HG02885 (cell line): Measurements from ENCODE around the gene ZNF821.
"Not testable (repeated sequence)": the region's sequence is repeated elsewhere in the genome, so short reads cannot be mapped to it uniquely, and the experiment has no call there.

Experiments
- ATAC-seq: cut with Tn5 transposase; IDR thresholded peaks from one replicate; pipeline ENCODE4 v1.9.1; 2021; ENCODE audit warnings: mild to moderate bottlenecking; ENCODE audit not compliant: unreplicated experiment, poor library complexity

The ZNF821 gene

DNA sequence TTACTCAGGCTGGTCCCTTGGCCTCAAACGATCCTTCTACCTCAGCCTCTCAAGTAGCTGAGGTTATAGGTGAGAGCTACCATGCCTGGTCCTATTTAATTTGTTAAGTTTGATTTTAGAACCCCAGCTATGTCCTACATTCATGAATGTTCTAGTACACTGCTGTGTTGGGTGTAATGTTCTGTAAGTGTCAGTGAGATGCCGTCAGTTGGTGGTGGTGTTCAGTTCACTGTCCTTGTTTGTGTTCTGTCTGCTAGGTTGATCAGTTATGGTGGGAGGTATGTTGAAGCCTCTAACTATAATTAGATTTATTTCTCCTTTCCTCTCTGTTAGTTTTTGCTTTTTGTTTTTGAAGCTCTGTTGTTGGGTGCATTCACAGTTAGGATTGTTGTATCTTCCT lies 19.6 kb upstream of the ZNF821 start:
- ATAC-seq: no peak

DNA sequence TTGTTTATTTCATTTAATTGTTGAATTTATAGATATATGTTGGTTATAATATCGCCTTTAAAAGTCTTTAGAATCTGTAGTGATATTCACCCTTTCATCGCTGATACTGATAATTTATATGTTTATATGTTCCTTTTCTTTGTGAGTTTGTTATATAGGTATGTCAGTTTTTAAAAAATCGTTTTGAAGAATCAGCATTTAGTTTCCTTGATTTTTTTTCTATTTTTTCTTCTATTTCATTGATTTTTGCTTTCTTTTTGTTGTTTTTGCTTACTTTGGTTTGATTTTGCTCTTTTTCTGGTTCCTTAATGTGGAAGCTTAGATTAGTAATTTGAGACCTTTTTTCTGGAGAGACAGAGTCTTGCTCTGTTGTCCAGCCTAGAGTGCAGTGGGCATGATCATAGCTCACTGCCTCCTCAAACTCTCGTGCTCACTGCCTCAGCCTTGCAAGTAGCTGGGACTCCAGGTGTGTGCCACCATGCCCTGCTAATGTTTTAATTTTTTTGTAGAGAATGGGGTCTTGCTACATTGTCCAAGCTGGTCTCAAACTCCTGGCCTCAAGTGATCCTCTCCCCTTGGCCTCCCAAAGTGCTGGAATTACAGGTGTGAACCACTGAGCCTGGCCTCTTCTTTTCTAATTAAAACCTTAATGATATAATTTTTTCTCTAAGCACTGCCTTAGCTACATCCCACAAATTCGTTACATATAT lies 18.8 kb upstream of the ZNF821 start:
- no peak for ATAC-seq

DNA sequence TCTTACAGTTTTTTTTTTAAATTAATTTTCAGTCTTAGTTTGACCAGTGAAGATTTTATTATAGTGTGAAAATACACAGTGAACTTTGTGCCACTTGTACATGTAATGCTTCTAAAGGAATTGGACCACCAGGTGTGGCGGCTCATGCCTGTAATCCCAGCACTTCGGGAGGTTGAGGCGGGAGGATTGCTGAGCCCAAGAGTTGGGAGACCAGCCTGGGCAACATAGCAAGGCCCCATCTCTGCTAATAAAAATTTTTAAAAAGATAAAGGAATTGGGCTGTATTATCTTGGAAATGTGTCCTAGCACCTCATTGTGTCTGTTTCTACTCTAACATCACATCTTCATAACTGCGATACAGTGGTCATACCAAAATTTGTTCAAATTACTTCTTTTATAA lies 15.2 kb upstream of the ZNF821 start:
- no peak for ATAC-seq

DNA sequence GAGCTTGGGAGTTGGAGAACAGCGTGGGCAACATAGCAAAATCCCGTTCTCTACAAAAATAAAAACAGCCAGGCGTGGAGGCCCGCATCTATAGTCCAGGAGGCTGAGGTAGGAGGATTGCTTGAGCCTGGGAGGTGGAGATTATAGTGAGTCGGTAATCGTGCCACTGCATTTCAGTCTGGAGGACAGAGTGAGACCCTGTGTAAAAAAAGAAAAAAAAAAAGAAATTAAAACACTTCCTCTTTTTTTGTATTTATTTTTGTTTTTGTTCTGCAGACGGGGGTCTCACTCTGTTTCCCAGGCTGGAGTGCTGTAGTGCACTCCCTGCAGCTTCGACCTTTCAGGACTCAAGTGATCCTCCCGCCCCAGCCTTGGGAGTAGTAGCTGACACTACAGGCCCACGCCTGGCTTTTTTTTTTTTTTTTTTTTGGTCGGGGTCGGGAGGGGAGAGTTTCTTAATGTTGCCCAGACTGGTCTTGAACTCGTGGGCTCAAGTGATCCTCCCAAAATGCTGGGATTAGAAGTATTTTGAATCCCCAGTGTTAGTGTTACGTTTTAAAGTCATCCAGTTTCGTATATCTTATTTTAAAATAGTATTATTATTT lies 12.9 kb upstream of the ZNF821 start:
- no peak for ATAC-seq

DNA sequence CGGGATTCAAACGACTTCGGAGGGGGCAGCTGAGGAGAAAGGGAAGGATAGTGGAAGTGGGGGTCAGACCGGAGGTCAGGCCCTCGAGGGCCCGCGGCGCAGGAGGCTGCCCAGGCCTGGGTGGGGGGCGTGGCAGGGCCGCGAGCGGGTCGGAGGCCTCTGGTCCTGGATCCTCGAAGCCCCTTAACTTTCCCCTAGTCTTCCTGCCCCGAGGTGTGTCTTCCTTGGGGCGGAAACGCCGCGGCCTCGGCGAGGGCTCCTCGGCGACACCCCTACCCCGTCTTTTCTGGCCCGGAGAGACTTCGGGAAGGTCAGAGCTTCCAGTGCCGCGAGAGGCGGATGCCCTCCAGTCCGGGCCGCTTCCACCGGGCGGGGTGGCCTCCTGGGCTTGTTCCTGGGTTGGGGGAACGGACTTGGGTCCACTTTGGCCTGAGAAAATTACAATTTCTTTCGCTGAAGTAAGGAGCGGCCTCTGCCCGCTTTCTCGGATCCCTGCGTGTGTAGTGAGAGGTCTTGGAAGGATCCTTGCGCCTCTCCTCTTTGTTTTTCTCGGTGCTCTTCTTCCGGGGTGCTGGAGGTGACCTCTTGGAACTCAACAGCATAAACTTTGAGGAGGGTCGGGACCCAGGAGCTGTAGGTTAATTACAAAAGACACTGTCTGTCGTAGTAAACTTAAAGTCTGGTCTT lies 11.8 kb upstream of the ZNF821 start:
- peak; percentile 34 for ATAC-seq

DNA sequence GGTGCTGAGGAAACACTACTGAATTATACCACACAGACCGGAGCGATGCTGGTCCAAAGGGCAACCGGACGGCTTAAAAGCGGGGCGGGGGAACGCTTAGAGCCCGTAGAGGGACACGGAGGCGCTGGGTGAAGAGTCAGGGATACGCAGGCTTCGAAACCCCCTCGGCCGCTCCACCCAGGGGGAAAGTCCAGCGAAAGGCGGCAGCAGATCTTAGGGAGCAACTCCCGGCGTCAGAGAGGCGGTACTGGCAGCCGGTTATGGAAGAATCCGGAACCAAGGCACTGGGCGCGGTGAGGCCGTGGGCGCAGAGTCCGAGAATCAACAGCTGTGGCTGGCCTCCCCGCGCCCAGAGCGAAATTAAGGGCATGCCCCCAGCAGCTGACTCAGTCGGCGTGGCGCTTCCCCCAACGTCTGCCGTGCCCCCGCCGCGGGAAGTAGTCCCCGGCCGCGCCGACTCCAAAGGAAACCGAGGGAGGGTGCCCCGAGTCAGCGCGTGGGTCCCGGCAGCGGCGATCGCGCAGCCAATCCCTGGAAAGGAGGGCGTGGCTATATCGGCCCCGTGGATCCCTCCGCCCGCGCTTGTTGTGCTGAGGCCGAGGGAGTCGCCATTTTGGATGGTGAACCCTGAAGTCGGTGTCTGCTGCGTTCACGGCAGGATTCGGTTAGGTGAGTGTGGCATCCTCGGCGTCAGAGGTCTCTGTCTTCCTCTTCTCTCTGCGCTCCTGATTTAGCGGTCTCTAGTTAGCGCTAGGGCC lies 11.1 kb upstream of the ZNF821 start, which contains the start of gene IST1:
TSS of gene IST1 (plus strand) at position 611 of the 758 bp plus-strand sequence. CDS start 20,110 bp downstream, outside the sequence.
- ATAC-seq: peak; percentile 83

DNA sequence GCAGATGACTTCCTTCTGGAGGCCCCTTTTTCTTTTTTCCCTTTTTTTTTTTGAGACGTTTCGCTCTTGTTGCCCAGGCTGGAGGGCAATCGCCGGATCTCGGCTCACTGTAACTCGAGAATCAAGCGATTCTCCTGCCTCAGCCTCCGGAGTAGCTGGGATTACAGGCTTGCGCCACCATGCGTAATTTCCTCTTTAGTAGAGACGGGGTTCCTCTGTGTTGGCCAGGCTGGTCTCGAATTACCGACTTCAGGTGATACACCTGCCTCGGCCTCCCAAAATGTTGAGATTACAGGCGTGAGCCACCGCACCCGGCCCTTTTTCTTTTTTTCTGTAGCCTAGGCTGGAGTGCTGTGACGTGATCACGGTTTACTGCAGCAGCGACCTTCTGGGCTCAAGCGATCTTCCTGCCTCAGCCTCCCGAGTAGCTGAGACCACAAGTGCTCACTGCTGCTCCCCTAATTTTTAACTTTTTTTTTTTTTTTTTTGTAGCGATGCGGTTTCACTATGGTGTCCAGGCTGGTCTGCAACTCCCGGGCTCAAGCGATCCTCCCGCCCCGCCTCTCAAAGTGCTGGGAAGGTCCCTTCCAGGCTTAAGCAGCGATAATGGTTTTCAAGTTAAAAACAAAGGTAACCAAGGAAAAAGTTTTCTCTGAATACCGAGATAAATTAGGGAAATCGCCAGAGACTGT lies 10.4 kb upstream of the ZNF821 start:
- peak; percentile 25 for ATAC-seq

DNA sequence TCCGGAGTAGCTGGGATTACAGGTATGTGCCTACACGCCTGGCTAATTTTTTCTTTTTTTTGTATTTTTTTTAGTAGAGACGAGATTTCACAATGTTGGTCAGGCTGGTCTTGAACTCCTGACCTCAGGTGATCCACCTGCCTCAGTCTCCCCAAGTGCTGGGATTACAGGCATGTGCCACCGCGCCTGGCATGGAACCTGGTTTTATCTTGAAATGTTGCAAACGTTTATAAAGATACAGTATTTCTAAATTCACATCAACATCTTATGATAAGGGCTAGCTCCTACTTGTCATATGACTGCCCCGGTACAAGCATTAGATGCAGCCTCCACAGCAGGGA lies 9.9 kb upstream of the ZNF821 start:
- no peak for ATAC-seq

DNA sequence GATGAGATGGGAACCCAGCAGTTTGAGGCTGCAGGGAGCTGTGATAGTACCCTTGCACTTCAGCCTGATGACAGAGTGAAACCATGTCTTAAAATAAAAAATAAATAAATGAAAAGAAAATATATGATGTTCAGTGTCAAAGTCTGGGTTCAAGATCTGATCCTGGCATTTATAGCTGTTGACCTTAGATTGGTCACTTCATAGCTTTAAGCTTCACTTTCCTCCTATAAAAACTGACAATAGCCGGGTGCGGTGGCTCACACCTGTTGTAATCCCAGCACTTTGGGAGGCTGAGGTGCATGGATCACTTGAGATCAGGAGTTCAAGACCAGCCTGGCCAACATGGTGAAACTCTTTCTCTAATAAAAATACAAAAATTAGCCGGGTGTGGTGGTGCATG lies 5.2 kb upstream of the ZNF821 start:
- no peak for ATAC-seq

DNA sequence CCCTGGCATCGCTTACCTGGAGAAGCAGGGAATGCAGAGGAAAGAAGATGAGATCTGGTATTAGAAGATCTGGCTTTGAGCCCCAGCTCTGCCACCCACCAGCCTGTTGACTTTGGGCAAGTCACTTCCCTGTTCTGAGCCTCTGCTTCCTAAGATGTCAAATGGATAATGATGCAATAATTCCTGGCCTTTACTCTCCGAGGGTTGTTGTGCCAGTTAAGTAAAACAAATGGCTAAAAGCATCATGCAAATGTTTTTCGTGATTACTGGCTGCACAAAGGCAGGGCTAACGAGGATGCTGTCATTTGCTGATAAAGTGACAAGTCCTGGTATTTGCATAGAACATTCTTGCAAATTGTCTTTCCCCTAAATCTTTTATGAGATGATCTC lies 1.3 kb upstream of the ZNF821 start:
- ATAC-seq: no peak

DNA sequence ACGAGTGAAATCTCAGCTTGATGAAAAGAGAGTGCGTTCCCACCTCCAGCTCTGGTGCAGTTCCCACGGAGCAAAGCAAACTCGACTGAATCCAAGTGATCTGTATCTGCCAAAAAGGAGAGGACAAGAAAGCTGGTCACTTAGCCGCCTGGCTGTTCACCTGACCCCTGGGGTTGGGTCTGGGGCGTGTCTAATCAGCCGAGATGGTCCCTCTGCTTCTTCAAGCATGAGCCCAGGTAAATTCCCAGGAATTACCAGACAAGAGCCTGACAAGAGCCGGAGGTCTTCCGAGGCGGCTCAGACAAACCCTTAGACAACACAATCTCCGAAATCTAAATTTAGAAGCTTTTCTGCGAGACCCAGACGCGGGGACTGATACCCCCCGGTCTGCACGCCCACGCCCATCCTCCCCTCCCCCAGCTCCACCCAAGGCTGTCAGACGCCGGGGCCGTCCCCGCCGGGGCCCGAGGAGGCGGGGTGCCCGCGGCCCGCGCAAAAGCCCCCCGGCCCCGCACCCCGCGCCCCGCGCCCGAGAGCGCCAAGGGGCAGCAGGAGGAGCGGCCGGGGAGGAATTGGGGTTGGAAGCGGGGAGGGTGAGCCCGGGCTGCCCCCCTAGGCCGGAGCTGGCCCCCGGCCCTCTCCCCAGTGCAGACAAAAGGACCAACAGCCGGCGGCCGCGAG lies 674 bp downstream of the ZNF821 start:
- ATAC-seq: peak; percentile 45

DNA sequence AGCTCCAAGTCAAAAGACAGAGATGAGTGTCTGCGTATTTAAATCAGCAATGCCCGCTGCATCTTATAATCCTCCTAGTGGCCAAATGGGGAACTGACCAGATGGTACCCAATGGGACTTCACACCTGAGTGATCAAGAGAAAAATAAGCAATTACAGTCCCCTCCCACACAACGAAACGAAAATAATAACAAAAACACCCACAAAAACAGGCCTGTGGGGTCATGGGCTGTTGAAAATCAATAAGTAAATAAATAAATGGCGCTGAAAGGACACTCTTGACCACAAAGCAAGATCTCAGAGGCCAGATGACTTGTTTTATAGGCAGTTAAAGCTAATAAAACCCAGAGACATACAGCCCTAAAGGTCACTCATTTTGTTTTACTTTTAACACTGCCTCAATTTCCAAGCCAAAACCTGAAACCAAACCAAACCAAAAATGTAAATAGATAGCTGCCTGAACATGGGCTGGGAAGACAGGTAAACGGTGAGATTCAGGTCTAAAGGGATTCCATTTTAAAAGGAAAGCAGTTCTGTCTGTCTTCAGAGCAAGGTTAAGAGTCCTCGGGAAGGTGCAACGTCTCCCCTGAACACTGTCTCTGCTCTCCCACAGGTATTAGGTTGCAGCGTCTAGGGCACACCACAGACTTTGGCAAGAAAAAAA lies 1.3 kb downstream of the ZNF821 start:
- peak; percentile 45 for ATAC-seq

DNA sequence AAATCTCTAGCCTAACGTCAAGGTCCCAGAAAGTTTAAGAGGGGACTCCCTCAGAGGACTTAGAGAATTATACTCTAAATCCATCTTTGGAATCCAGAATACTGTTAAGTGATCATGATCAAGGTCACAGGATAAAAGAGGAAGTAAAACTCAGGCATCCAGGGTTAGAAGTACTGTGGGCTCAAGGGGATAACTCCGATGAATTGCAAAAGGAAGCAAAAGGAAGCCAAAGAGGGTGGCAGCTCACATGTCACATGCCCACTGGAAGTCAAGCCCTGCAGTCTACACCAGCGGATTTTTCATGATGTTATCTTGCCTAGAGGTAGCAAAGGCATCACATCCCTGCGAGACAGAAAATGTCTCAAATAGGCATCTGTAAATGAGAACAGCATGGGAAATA lies 3.8 kb downstream of the ZNF821 start:
- ATAC-seq: no peak

DNA sequence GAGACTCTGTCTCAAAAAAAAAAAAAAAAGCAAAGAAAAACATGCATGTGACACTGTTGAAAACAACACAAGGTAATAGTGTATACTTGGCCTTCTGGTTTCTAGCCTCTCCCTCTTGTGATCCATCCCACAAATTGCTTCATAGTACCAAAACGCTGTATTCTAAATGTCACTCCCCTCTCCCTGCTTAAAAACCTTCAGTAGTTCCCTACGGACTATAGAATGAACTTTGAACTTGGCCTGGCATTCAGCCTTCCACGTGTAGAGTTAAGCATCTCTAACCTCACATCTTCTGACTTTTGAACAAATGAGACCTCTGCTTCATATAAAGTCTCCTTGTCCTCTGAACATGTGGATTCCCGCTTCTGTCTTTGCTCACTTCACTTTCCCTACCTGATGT lies 5.1 kb downstream of the ZNF821 start:
- ATAC-seq: no peak

DNA sequence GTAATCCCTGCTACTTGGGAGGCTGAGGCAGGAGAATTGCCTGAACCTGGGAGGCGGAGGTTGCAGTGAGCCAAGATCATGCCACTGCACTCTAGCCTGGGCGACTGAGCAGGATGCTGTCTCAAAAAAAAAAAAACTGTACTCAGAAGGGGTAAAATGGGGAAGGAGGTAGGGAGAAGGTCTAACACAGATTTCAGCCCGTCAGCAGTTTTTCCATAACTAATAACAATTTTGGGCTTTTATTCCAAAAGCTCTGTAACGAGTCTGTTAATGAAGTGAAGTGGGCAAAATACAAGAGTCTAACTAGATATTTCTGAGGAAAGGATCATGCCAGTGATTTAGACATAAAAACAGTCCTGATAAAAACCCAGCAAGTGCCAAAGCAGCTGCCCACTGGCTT lies 10.8 kb downstream of the ZNF821 start:
- ATAC-seq: no peak

DNA sequence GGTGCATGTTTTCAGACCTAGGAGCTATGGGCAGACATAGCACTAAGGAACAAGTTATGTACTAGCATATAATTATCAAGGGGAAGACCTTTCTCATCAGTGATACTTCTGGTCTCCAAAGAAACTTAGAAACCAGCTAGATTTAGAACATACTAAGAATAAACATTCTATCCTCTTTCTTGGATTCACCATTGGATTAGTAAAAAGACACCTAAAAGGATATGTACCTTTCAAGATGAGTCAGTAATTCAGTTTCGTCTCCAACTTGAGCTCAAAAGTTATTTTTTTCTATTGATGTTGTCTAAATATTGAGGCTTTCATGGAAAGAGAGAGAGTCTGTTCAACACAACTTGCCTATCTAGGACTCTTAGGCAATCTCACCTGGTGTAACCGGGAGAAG lies 13.2 kb downstream of the ZNF821 start:
- ATAC-seq: no peak

DNA sequence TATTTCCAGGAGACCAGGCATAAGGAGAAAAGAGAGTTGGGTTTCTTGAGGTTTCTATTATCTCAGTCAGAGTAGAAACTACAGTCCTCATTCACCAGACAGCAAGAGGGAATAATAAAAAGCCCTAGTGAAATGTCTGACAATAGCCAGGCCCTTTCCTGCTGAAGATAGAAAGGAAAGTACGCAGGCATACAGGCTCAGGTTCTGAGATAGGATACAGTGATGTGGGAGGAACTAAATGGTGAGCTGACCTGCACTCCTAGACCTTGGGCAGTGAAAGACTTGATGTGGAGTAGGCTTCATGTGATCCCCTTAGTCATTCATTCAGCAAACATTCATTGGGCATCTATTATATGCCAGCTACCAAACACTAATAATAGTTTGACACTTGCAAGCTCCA lies 14.9 kb downstream of the ZNF821 start:
- ATAC-seq: no peak

DNA sequence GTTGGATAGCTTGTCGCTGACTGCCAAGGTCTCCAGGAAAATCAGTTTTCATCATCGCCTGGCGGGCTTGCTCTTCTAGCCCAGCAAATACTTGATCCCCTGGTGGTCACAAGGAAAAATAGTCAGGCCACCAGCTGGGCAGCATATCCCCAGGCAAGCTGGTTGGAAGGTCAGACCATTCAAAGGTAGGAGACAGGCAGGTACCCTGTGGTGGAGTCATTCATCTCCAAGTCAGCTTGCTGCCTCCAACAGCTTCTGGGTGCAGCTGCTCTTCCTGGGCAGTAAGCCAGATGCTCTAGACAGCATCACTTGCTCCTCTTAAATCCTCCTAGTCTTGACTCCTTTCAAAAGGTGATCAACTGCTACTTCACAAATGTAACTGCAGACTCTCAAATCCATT lies 16.0 kb downstream of the ZNF821 start:
- no peak for ATAC-seq

DNA sequence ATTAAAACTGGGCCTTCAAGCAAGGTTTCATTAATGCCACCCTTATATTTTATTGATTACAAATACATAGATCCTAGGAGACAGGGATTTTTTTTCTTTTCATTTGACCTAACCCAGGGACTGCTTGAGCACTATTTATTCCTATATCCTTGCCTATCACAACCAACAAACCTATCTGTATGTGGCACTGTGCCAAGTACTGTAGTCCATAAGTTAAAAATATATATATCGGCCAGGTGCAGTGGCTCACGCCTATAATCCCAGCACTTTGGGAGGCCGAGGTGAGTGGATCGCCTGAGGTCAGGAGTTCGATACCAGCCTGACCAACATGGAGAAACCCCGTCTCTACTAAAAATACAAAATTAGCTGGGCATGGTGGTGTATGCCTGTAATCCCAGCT lies 16.8 kb downstream of the ZNF821 start:
- ATAC-seq: not testable (repeated sequence)
